ENCODE results near the gene HDAC3.

DNA sequence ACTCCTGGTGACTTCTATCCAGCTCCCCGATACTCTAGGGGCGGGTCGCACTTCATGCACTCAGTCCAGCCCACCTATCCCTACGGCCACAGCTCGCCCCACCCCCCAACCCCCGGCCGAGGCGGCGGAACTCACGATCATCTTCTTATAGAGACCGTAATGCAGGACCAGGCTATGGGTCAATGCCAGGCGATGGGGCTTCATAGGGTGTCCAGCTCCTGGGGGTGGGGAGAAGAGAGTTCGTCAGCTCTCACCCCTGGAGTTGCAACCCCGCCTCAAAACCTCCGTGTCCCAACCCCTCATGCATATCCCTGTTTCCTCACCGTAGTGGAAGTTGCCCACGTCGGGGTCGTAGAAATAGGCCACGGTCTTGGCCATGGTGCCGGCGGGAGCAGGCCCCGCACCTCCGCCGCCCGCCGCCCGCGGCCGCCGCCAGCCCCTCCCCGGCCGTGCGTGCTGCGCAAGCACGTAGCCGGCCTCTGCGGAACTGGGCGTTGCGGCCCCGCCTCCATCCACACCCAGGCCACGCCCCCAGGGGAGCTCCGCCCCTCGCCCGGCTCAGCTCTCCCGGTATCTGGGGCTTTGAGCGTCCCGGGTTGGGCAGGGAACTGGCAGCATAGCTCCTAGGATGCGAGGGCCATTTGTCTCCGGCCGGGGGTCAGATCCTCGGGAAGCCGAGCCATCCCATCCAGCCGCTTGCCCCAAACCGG is at the start of gene HDAC3, which contains the start of gene RELL2:
- TF ChIP-seq, protein P1, sequence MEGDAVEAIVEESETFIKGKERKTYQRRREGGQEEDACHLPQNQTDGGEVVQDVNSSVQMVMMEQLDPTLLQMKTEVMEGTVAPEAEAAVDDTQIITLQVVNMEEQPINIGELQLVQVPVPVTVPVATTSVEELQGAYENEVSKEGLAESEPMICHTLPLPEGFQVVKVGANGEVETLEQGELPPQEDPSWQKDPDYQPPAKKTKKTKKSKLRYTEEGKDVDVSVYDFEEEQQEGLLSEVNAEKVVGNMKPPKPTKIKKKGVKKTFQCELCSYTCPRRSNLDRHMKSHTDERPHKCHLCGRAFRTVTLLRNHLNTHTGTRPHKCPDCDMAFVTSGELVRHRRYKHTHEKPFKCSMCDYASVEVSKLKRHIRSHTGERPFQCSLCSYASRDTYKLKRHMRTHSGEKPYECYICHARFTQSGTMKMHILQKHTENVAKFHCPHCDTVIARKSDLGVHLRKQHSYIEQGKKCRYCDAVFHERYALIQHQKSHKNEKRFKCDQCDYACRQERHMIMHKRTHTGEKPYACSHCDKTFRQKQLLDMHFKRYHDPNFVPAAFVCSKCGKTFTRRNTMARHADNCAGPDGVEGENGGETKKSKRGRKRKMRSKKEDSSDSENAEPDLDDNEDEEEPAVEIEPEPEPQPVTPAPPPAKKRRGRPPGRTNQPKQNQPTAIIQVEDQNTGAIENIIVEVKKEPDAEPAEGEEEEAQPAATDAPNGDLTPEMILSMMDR (IDR thresholded peaks at IDR 0.05), result no peak
- peak; percentile 67 to 90 for TF ChIP-seq POLR2A (IDR thresholded peaks at IDR 0.05)
